ENCODE measurements around the gene NFAT5.
"Not testable (repeated sequence)": the region's sequence is repeated elsewhere in the genome, so short reads cannot be mapped to it uniquely, and the experiment has no call there.

NFAT5 gene

DNA sequence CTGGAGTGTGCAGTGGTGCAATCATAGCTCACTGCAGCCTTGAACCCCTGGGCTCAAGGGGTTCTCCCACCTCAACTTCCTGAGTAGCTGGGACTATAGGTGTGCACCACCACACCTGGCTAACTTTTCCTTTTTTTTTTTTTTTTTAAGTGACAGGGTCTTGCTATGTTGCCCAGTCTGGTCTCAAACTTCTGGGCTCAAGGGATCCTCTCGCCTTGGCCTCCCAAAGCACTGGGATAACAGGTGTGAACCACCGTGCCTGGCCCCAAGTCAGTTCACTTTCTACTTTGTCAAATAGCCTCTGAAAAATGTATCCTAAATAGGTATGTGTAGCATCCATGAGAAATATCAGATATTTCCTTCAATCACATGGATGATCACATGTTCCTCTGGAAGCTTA, 9.9 kb upstream of the NFAT5 start:
- no peak for ATAC-seq

DNA sequence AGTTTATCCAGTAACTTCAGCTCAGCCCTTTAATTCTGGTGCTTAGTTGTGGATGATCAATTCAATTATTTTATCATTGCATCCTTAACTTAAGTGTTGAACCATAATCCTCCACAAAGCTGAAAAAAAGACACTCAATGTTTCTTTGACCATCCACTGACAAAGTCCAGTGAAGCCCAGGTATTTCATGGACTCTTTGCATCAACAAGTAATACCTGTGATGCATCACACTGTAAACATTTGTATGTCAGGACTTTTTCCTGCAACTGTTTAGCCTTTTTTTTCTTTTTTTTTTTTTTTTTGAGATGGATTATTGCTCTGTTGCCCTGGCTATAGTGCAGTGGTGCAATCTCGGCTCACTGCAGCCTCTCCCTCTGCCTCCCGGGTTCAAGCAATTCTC, 6.6 kb upstream of the NFAT5 start:
- ATAC-seq = no peak

DNA sequence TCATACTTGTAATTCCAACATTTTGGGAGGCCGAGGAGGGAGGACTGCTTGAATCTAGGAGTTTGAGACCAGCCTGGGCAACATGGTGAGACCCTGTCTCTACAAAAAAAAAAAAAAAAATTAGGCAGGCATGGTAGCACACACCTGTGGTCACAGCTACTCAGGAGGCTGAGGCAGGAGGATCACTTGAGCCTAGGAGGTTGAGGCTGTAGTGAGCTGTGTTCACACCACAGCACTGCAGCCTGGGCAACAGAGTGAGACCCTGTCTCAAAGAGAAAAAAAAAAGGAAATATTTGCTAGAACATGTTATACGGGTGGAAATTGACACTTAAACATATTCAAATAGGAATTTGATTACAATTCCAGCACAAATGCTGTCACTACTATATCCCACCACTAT, 4.4 kb upstream of the NFAT5 start:
- not testable (repeated sequence) for ATAC-seq

- ATAC-seq = no peak
Measured at GRCh38 chr16:69561901-69562300, 3.9 kb upstream of the NFAT5 start.

GRCh38 chr16:69562813-69563212, 3.0 kb upstream of the NFAT5 start:
- no peak for ATAC-seq

DNA sequence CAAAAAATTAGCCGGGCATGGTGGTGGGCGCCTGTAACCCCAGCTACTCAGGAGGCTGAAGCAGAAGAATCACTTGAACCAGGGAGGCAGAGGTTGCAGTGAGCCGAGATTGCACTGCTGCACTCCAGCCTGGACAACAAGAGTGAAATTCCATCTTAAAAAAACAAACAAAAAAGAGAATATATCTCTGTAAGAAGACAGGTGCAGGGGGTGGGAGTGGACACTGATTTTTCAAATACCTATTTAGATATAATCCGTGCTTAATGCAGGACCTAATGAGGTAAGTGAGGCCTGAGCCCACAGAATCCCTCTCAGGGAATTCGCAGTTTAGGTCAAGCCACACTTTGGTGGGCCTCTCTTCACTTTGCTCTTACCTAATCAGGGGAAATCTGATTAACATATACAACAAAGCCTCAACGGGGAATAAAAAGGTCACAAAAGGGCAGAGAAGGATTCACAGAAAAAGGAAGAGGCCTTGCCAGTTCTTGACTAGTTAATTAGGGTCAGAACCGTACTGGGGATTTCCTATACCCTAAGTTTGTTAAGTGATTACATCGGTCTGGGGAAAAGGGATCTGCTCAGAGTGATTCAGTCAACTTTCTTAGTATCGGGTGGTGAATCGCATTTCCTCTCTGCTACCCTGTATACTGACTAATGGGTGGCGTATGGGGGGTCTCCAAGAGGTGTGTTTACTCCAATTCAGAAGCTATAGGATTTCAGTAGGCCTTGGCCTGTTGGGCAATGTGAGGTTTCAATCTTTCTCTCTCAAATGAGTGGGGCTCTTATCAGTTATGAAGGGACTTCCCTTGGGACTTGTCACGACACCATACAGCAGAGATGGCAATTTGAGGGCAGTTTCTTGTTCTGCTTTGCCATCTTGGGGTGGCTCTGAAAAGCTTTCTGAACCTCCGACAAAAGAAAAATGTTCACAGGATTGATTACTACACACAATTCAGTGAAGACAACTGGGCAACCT, 1.9 kb upstream of the NFAT5 start:
- ATAC-seq = peak; percentile 87 to 88

- ATAC-seq = peak; percentile 0 to 1
Measured at GRCh38 chr16:69564845-69565670, 708 bp upstream of the NFAT5 start.

DNA sequence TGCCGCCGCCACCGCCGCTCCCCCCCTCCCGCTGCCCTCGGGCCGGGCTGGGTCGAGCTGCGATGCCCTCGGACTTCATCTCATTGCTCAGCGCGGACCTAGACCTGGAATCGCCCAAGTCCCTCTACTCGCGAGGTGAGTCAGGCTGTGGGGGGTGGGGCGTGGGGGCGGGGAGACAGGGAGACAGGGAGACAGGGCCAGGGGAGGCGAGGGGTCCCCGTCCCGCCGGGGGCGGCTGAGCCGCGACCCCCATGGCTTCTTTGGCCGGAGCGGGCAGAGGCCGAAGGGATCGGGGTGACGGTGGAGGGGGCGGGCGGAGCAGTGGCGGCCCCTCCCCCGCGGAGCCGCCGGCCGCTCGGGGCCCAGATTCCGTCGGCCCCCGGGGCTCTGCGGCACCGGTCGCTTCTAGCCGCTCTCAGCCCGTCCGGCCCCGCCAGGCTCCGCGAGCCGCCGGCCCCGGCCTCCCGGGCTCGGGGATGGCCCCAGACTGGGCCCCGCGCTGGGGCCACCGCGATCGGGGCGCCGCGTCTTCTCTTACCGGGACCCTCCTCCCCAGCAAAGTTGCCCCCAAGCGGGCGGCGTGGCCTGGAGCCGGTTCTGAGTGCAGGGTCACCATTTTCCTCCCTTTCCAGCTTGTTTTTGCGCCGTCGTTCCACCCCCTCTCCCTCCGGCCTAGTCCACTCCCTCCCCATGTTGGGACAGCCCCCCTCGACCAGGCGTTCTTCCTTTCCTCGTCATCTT, 644 bp downstream of the NFAT5 start:
- peak; percentile 1 to 4 for ATAC-seq

DNA sequence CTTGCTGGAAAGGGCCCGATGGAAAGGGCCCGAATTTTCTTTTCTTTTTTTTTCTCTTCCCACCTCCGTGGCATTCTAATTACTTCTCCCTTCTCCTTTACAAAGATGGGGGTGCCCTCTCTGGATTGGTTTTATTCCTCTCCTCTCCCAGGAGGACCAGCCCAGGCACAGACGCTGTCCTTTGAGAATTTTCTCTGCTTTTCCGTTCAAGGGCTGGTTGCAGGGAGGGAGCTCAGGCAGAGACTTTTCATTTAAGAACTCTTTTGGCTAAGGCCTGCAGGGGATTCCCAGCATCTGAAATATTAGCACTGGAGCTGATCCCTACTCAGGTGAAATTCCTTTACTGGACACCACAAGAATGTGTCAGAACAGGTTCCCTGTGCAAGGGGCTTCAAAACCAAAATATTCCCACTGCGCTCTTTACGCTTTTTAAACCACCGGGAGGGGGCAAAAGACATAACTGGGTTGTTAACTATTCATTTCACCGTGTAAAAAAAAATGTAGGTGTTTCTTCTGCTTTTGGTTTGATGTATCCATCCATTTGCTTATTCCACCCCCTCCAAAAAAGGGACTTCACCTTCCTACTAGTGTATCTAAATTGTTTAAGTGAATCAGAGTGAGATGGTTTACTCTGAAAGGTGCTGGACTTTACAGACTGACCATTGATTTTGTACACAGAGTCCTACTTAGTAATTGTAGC, 1.4 kb downstream of the NFAT5 start:
- ATAC-seq = no peak

DNA sequence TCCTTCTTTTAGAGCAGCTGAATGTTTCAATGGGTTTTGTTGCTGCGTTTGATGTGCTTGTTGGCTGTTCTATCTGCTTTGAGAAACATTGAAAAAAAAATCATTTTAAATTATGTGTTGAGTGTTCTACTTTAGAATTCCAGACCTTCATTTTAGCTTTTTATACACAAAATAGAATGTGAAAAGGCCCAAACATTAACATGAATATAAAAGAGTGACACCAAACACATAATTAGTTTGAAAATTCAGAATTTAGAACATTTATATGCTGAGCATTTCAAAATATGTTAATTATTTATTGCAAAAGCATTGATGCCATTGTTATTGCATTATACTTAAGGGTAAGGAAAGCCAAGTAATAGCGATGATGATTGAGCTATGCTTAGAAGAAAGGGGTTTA, 2.9 kb downstream of the NFAT5 start:
- ATAC-seq = no peak

DNA sequence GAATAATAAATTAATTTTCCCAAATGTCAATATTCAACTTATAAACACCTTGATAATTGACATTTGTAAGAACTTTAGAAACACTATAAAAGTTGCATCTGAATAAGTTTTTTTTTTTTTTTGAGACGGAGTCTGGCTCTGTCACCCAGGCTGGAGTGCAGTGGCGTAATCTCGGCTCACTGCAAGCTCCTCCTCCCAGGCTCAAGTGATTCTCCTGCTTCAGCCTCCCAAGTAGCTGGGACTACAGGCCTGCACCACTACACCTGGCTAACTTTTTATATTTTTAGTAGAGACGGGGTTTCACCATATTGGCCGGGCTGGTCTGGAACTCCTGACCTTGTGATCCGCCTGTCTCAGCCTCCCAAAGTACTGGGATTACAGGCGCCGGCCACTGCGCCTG, 13.0 kb downstream of the NFAT5 start:
- not testable (repeated sequence) for ATAC-seq

- ATAC-seq = no peak
Measured at GRCh38 chr16:69579783-69580481, 14.2 kb downstream of the NFAT5 start.

DNA sequence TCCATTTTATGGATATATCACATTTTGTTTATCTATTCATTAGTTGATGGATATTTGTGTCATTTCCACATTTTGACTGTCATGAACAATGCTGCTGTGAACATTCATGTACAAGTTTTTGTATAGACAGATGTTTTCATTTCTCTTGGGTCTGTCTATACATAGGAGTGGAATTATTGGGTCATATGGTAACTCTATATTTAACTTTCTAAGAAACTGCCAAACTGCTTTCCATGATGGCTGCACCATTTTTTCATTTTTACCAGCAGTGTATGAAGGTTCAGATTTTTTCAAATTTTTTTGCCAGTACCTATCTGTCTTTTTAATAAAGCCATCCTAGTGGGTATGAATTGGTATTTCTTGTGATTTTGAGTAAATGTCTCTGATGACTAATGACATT, 15.5 kb downstream of the NFAT5 start:
- peak; percentile 81 to 84 for ATAC-seq

DNA sequence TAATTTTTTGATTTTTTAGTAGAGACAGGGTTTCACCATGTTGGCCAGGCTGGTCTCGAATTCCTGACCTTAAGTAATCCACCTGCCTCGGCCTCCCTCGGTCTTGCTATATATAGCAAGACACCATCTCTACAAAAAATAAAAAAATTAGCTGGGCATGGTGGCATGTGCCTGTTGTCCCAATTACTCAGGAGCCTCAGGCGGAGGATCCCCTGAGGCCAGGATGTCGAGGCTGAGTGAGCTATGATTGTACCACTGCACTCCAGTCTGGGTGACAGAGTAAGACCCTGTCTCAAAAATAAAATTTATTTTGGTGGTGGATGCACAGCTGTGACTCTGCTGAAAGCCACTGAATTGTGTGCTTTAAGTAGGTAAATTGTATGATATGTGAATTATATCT, 18.7 kb downstream of the NFAT5 start:
- ATAC-seq = not testable (repeated sequence)

DNA sequence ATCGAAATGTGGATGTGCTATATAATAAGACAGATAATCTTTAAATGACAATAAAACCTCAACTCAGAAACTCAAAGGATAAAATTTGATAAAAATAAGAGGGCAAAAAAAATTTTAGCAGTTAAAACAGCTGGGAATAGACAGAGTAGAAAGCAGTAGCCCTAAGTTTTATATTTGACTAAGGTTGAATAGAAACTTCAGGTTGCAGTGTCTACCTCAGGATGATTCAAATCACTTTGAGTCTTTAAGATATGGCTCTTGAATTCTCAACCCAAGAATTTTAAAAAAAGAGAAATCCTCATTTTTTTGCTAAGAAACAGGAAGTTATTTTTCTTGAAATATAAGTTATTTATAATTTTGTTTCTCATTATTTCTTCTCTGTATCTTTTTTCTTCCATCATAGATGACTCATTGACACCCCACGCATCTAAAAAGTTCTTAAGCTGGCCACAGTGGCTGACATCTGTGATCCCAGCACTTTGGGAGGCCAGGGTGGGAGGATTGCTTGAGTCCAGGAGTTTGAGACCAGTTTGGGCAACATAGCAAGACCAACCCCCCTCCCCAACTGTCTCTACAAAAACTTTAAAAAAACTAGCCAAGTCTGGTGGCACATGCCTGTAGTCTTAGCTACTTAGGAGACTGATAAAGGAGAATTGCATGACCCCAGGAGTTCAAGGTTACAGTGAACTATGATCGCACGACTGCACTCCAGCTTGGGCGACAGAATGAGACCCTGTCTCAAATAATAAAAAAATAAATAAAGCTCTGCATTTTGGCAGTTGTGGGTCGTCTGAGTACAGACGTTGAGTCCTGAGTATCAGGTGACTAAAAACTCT, 23.9 kb downstream of the NFAT5 start:
- ATAC-seq = peak; percentile 35 to 51

GRCh38 chr16:69590590-69590989, 24.8 kb downstream of the NFAT5 start:
- ATAC-seq = no peak

DNA sequence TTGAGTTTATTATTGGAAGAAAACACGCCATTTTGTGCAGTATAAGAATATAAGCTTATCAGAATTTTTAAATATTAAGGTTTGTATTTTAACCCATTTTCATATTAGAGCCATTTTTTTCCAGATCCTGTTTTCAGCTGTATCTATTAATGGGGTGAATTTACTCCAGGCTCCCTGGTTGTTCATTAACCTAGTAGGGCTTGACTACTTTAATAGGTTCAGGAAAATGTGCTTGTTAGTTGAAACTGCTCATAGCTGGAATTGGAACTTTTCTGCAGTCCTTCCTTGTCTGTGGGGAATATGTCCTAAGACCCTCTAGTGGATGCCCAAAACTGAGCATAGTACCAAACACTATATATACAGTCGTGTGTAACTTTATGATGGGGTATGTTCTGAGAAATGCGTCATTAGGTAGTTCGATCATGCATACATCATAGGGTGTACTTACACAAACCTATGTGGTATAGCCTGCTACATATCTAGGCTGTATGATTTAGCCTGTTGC, 28.0 kb downstream of the NFAT5 start:
- no peak for ATAC-seq

- ATAC-seq = no peak
Measured at GRCh38 chr16:69595127-69596036, 29.6 kb downstream of the NFAT5 start.

DNA sequence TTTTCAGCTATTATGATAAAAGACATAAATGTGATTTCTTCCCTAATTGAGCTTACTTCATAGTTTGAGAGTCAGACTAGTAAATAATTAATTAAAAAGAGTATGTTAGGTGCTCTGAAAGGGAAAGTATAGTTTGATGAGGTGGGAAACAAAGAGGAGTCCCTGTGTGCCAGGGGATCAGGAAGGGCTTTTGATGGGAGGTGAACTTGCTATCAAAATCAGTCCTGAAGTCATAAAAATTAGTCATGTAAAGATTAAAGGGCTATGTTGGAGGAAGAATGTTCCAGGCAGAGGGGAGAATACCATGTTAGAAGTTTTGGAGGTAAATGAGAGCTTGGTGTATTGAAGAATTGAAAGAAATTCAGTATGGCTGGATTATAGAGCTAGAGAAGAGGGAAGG, 31.0 kb downstream of the NFAT5 start:
- ATAC-seq = no peak

Data from activated CD4-positive, CD25-positive, alpha-beta regulatory T cell treated with anti-CD3 and anti-CD28 coated beads, Interleukin-2, amount 50 U/mL, for 24 hours (primary cell).